ENCODE measurements around the gene KLHL2. TPM values are rescaled to one million over a fixed set of nuclear protein-coding genes. Genes with fewer than 3 reads are reported as not detected.
"Not testable (repeated sequence)": the region's sequence is repeated elsewhere in the genome, so short reads cannot be mapped to it uniquely, and the experiment has no call there.

The KLHL2 gene
- total RNA-seq, 6 donors from 2014 or later, result 25.1 to 57.6 (median 41.5) TPM

DNA sequence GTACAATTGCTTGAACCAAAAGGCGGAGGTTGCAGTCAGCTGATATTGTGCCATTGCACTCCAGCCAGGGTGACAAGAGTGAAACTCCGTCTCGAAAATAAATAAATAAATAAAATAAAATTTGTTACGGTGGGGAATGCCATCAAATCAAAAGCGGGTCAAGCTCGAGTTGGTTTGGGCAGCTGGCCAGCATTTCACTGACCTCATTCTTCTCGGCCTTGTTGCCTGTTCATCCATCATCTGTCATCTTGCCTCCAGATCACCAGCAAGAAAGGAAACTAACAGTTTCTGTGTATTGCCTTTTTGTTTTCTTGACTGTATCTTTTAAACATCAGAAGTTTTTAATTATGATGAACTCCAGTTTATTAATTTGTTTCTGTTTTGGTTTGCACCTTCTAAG lies 31.5 kb upstream of the KLHL2 start:
- ATAC-seq (ENCODE audit: low FRiP score in 2 of 2), result no peak
- Histone ChIP-seq H3K27me3 (no peaks in the 10 kb centered on the region), H3K4me1 (no peaks in the 10 kb centered on the region), H3K36me3 (no peaks in the 10 kb centered on the region), H3K27ac (no peak overlapping the region), H3K9me3 (no peaks in the 10 kb centered on the region), H3K4me3 (no peak overlapping the region)
- WGBS, 2 donors, result 43 to 54% methylated on average over 7 of the region's 7 CpGs
- DNase-seq, result no peak
- TF ChIP-seq EP300 (IDR thresholded peaks at IDR 0.05) (no peak), POLR2A (IDR thresholded peaks at IDR 0.05) (no peak), POLR2AphosphoS5 (IDR thresholded peaks at IDR 0.05) (no peak)
- TF ChIP-seq, protein P1, sequence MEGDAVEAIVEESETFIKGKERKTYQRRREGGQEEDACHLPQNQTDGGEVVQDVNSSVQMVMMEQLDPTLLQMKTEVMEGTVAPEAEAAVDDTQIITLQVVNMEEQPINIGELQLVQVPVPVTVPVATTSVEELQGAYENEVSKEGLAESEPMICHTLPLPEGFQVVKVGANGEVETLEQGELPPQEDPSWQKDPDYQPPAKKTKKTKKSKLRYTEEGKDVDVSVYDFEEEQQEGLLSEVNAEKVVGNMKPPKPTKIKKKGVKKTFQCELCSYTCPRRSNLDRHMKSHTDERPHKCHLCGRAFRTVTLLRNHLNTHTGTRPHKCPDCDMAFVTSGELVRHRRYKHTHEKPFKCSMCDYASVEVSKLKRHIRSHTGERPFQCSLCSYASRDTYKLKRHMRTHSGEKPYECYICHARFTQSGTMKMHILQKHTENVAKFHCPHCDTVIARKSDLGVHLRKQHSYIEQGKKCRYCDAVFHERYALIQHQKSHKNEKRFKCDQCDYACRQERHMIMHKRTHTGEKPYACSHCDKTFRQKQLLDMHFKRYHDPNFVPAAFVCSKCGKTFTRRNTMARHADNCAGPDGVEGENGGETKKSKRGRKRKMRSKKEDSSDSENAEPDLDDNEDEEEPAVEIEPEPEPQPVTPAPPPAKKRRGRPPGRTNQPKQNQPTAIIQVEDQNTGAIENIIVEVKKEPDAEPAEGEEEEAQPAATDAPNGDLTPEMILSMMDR (IDR thresholded peaks at IDR 0.05), result no peak

GRCh38 chr4:165177725-165178666 lies 29.4 kb upstream of the KLHL2 start:
- no peaks in the 10 kb centered on the region for H3K36me3 ChIP-seq
- H3K27ac ChIP-seq, result no peak overlapping the region
- no peaks in the 10 kb centered on the region for H3K9me3 ChIP-seq
- no peaks in the 10 kb centered on the region for H3K4me1 ChIP-seq
- WGBS, 2 donors, result 55 to 60% methylated on average over 3 of the region's 3 CpGs
- TF ChIP-seq, protein P1 (IDR thresholded peaks at IDR 0.05), result no peak
- TF ChIP-seq POLR2A (IDR thresholded peaks at IDR 0.05), result no peak
- no peak for TF ChIP-seq POLR2AphosphoS5 (IDR thresholded peaks at IDR 0.05)
- TF ChIP-seq EP300 (IDR thresholded peaks at IDR 0.05), result no peak
- DNase-seq (no peak), ATAC-seq (ENCODE audit: low FRiP score in 2 of 2) (no peak)
- no peak overlapping the region for H3K4me3 ChIP-seq
- no peaks in the 10 kb centered on the region for H3K27me3 ChIP-seq

- no peak for TF ChIP-seq POLR2A (IDR thresholded peaks at IDR 0.05)
- TF ChIP-seq EP300 (IDR thresholded peaks at IDR 0.05), result no peak
- TF ChIP-seq, protein P1 (IDR thresholded peaks at IDR 0.05), result no peak
- TF ChIP-seq POLR2AphosphoS5 (IDR thresholded peaks at IDR 0.05), result no peak
- Histone ChIP-seq H3K4me1 (no peaks in the 10 kb centered on the region), H3K27me3 (no peaks in the 10 kb centered on the region), H3K27ac (no peak overlapping the region), H3K4me3 (no peak overlapping the region), H3K36me3 (no peaks in the 10 kb centered on the region), H3K9me3 (no peaks in the 10 kb centered on the region)
- ATAC-seq (ENCODE audit: low FRiP score in 2 of 2) (no peak), DNase-seq (no peak)
- WGBS, 2 donors, result 77 to 89% methylated on average over 4 of the region's 4 CpGs
Measured at GRCh38 chr4:165184220-165184619, 23.1 kb upstream of the KLHL2 start.

- not testable (repeated sequence) for H3K27ac ChIP-seq; H3K27me3 ChIP-seq; H3K4me3 ChIP-seq; H3K9me3 ChIP-seq; ATAC-seq (ENCODE audit: low FRiP score in 2 of 2); H3K36me3 ChIP-seq; DNase-seq; H3K4me1 ChIP-seq
- 94 to 97% methylated on average over 10 of the region's 10 CpGs for WGBS, 2 donors
Measured at GRCh38 chr4:165184998-165185397, 22.4 kb upstream of the KLHL2 start.

DNA sequence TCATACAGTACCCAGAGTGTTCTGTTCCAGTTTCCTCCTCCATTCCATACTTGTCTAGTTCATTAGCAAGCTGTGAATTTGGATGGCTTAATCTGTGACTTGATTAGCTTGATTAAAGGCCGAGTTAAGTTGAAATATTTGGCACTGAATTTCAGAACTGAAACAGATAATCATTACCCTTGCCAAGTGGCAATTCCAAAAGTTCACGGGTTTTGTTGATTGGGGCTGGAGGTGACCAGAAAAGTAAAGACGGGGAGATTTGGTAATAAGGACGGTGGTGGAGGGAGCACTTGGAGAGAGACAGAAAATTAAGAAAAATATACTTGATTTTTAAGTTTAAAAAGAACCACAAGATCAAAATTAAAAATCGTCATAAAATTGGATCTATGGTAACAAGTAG lies 21.9 kb upstream of the KLHL2 start:
- DNase-seq, result no peak
- Histone ChIP-seq H3K4me1 (no peaks in the 10 kb centered on the region), H3K36me3 (no peaks in the 10 kb centered on the region), H3K27me3 (no peaks in the 10 kb centered on the region), H3K9me3 (no peaks in the 10 kb centered on the region), H3K27ac (no peak overlapping the region), H3K4me3 (no peak overlapping the region)
- no peak for TF ChIP-seq POLR2AphosphoS5 (IDR thresholded peaks at IDR 0.05)
- no peak for TF ChIP-seq EP300 (IDR thresholded peaks at IDR 0.05)
- no peak for TF ChIP-seq POLR2A (IDR thresholded peaks at IDR 0.05)
- TF ChIP-seq, protein P1 (IDR thresholded peaks at IDR 0.05), result no peak
- 78 to 79% methylated on average over 5 of the region's 5 CpGs for WGBS, 2 donors
- ATAC-seq (ENCODE audit: low FRiP score in 2 of 2), result no peak
